CD4-positive, alpha-beta T cell treated with Interferon alpha-2 for 1 hour (primary cell): Measurements from ENCODE around the gene GABRB1.
"Not testable (repeated sequence)": the region's sequence is repeated elsewhere in the genome, so short reads cannot be mapped to it uniquely, and the experiment has no call there.

Source experiments
- DNase-seq, 2 donors: peaks; one replicate each; pipeline ENCODE4 v3.0.0-alpha.2; 2020 to 2022

Gene GABRB1

DNA sequence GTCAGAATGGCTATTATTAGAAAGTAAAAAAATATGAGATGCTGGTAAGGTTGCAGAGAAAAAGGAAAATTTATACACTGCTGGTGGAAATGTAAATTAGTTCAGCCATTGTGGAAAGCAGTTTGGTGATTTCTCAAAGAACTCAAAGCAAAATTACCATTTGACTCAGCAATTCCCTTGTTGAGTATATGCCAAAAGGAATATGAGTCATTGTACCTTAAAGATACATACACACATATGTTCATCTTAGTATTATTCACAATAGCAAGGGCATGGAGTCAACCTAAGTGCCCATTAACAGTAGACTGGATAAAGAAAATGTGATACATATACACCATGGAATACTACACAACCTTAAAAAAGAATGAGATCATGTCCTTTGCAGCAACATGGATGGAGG is 284.0 kb downstream of the GABRB1 start:
- no peak for DNase-seq

DNA sequence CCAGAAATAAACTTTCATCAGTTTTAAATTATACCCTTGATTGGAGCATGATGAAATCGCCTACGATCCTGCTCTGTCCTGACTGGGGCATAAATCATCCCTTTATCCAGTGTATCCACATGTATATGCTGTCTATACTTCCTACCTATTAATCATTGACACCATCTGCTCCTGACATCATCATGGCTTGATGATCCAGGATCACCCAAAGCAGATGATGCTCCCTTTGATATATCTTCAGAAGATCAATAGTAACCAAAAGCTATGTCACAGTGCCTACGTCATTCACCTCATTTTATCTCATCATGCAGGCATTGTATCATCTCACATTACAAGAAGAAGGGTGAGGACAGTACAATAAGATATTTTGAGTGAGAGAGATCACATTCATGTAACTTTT is 294.7 kb downstream of the GABRB1 start:
- DNase-seq, result no peak

DNA sequence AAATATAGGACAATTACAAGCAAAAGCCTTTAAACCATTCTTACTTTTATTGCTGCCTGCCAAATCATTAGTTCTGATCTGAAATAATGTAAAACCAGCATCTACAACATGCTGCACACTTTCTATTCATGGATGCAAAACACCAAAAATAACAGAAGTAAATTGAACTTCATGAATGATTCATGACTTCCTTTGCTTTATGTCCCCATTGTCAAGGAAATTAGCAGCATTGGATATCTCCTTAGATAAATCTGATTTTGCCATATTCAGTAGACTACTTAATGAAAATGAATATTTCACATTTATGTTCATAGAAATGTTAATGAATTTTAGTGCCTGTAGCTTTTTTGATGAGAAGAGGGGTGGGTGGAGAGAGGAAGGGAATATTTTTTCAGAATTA is 299.5 kb downstream of the GABRB1 start:
- DNase-seq, result no peak

DNA sequence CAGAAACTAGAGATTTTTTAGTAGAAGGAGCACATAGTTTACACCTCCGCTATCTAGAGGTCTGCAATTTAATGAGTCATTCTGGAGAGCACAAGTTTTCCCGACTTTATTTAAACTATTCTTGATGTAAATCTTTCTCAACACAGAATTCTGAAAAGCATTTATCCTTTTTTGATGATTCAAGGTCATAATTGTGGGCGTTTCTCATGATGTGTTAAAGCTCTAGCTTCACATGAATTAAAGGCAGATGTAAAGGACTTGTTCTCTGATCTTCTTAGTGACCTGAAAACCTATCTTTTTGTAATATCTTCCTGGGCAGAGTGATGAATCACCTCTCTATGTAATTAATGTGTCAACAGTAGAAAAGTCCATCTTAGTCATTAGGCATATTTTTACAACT is 303.3 kb downstream of the GABRB1 start:
- no peak for DNase-seq

DNA sequence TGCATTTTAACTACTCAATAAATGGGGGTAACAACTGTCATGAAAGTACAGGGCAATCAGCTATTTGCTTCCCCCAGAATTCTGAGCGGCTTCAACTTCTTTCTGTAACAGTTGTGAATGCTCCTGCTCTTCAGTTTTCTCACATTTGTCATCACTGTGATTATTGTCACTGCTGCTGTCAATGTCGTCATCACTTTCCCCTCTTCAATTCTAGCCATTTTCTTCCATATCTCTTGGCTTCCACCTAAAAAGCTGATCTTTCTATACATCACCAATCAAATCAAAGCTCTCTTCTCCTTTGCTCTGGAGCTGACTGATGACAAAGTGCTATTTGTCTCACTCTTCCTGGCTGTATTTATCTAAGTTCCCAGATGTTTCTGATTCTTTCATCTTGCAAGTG is 306.5 kb downstream of the GABRB1 start:
- DNase-seq, result no peak

DNA sequence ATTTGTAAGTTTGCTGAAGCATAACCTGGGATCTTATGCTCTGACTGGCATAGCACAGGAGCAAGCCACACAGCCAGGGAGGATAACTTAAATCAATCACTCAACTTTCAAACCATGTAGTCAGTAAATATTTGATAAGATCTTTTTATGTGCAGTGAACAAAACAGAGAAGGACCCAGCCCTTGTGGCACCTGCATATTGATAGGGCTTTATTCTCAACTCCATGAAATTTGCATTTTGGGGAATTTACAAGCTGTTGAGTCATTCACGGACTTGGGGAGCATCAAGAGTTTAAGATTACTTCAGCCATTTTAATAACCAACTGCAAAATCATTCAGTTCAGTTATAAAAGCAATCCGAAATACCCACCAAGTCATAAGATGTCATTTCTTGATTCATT is 309.5 kb downstream of the GABRB1 start:
- DNase-seq, result no peak

DNA sequence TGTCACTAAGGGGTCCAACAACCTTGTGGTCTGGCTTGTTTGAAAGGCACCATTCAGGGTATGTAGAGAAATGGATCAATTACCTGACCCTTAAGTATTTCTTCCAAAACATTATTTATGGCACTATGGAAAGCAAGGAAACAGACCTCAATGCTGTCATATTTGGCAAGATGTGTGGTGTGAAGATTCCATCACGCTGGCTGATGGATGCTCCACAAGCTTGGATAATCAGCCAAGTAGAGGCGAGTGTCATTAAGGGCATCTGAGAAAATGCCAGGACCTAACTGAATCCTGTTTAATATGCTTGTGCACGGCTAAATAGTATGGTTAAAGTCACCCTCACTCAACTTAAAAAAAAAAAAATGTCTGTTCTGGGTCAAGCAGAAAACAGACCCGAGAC is 311.4 kb downstream of the GABRB1 start:
- DNase-seq, result no peak

DNA sequence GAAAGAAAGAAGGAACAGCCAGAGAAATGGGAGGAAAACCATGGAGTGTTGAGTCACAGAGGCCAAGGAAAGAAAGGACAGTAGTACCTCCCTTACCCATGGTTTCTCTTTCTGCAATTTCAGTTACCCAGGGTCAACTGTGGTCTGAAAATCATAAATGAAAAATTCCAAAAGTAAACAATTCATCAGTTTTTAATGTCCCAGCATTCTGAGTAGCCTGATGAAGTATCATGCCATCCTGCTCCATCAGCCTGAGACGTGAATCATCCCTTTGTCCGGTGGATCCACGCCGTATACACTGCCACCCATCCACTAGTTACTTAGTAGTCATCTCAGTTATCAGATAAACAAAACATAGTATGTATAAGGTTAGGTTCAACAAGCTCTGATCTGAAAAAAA is 318.0 kb downstream of the GABRB1 start:
- DNase-seq, result no peak

DNA sequence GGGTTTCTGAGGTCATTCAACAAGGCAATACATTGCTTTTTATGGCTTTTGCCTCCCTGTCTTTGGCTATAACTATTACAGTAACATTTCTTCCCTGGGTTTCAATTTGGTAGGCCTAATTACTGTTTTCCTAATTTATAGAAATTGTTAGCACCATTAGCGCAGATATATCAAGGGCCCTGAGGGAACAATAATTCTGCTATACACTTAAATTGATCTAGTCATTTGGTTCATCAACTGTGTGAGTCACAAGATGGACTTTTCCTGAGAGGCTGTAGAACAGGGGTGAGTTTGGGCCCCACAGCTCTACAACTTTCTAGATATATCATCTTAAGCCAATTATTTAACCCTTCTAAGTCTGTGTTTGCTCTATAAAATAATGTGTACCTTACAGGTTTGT is 324.2 kb downstream of the GABRB1 start:
- no peak for DNase-seq

DNA sequence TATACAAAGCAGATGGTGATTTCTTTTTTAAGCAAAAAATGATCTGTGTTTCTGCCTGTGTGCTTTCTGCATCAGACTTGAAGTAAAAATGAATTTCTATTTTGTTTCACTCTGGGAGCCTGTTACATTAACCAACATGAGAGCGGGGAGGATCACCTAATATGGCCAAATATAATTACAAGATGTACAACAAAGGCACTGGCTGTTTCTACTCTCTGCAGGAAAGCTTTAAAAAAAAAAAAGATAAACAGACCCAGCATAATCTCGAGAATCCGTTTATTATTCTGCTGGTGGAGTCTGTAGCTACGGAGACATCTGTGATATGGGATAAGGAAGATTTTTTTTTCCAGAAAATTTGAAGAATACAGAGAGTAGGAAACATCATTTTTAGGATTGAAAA is 328.5 kb downstream of the GABRB1 start:
- DNase-seq, result no peak

DNA sequence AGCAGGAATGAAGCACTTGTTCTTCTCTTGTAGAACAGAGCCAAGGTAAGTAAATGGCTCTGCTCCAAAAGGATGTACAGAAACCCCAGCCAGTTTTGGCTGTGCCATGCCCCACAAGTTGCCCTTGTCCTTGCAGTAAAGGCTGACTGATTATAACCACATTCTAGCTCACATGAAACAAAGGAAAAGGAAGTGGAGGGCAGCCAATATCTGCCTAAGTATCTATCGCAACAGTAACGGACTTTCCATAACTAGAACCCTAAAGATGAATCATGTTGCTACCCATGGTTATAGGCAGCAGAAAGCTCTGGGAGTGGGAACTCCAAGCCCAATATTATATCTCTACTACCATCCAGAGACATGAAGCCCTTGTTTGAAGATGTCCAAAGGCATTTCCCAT is 336.4 kb downstream of the GABRB1 start:
- DNase-seq, result no peak

DNA sequence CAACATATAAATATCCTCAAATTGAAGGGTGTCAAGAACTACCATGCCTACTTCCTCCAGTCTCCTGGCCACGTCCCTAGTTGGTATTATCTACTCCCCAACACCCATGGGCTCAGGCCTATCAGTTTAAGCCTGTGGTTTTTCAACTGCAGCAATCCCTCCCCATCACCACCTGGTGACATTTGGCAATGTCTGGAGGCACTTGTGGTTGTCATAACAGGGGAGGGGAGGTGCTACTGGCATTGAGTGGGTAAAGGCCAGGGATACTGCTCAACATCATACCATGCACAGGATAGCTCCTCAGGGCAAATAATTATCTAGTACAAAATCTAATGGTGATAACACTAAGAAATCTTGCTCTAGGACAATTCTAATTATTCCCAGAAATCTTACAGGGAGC is 336.8 kb downstream of the GABRB1 start:
- DNase-seq, result no peak

DNA sequence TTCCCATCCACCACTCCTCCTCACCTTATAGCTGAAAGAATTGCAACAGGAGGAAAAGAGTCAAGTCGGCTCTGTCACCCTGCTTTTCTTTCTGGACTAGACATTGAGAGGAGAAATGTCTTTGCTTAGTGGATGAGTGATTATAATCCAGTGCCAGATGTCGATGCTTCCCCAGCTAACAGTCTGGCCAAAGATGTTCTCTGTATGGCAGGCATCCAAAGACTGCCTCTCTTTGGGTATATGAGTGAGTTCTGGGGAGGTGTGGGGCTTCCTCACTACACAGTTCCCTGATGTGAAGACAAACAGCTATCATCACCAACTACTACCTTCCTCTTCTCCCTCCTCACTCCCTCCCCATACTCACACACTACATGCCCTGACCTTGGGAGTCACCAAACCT is 341.2 kb downstream of the GABRB1 start:
- no peak for DNase-seq

DNA sequence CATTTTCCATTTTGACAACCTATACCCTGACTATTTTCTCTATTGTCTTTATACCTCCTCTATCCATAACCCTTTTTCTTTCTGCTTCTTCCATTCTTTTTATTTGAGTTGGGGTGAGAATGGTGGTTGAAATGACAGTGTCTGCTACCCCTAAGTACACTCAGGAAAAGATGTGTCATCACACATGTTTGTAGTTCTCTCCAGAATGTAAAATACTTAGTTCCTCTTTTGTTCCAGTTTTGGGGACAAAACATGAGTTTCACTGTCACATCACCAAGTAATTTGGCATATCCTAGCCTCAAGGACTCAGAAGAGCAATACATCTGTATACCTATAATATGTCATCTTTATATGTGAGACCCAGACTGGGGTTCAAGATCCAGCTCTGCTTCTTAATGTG is 341.8 kb downstream of the GABRB1 start:
- no peak for DNase-seq

DNA sequence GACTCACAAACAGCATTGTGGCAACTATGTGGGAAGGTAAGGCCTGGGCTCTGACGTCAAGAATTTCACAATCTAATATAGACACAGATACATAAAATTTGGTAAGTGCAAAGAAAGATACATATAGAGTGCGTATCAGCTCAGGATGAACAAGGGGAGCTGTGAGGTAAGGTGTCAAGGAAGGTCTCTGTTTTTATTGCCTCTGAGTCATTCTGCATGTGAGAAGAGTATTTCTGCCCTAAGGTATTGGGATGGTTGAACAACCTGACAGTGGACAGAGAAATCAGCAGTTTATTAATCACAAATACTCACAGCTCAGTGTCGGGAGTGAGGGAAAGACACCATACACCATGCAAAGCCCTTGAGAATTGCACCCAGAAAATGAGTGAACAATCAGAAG is 342.3 kb downstream of the GABRB1 start:
- no peak for DNase-seq

DNA sequence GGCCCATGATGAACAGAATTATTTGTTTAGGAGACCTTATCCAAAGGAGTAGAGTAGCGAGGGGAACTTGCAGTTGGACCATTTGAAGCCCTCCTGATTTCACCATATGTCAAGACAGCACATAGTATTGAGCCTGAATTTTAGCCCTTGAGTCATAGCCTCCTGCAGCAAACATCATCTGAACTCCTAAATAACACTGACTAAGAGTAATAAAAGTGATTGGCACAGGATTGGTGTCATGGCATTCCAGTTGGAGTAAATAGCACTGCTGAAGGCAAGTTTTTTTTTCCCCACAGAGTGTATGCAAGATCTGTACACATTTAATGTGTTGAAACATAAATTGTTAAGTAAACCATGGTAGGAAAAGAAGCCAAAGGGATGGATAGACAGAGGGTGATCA is 343.1 kb downstream of the GABRB1 start:
- no peak for DNase-seq

DNA sequence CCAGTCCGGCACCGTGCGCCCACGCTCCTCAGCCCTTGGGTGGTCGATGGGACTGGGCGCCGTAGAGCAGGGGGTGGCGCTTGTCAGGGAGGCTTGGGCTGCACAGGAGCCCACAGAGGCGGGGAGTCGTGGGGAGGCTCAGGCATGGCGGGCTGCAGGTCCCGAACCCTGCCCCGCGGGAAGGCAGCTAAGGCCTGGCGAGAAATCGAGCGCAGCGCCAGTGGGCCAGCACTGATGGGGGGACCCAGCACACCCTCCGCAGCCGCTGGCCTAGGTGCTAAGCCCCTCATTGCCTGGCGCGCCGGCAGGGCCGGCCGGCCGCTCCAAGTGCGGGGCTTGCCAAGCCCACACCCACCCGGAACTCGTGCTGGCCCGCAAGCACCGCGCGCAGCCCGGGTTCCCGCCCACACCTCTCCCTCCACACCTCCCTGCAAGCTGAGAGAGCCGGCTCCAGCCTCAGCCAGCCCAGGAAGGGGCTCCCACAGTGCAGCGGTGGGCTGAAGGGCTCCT is 346.7 kb downstream of the GABRB1 start:
- not testable (repeated sequence) for DNase-seq

DNA sequence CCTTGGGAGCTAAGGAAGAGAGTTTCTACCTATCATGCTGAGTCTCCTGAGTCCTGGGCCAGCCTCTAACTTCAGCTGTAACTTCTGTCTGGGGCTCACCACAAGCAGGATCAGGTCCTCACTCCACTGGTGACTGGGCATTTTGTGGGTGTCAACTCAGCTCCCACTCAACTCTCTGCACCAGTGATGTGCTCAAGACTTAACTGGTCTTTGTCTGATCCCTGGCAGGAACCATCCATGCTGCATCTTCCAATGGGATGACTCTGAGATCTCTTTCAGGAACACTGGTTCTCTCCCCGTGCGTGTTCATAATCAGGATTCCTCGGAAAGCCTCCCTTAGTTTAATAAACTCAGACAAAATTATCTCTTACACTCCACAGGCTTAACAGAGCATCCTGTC is 349.8 kb downstream of the GABRB1 start:
- DNase-seq, result no peak

DNA sequence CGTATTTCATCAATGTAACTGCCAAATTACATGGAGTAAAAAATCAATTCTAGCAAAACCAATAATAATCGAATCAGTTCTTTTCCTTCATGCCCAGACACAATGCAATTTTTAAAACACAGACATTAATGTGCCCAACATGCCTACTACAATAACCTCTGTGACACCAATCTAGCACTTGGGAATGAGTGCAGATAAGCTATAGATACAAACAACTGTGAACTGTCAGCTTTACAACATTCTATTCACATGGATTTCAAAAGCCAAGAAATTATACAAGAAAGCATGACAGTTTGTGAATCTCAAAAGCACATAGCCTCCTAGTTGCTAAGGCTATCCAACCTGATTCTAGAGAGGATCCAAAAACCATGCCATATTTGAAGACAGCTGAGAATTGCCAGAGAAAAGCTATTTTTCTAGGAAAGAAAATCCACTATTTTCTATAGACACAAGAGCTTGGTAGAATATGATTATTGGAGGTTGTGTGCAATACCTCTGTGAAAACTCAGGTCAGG is 351.5 kb downstream of the GABRB1 start:
- no peak for DNase-seq

DNA sequence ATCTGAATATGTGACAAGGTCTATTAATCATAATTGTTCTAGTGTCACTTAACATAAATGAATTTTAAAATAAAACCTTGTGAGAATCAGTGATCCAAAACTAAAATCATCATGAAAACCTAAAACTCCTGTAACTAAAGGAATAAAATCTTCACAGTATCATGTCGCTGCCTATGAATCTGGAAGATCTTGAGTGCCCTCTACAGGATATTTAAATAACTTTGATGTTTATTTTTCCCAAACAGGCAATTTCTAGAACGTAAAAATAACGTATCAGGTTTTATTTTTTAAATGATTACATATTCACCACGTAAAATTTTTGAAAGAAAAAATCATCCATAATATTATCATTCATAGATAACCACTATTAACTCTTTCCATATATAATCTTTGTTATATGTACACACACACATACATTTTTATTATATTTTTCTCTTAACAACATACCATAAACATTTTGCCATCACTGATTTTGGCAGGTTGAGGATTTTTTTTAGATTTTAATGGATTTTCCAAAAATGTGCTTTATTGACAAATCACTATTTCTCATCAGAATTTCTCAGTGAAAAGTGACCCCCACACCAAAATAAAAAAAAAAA is 352.6 kb downstream of the GABRB1 start:
- peak in 1 of 2 donors; percentile 26 for DNase-seq

DNA sequence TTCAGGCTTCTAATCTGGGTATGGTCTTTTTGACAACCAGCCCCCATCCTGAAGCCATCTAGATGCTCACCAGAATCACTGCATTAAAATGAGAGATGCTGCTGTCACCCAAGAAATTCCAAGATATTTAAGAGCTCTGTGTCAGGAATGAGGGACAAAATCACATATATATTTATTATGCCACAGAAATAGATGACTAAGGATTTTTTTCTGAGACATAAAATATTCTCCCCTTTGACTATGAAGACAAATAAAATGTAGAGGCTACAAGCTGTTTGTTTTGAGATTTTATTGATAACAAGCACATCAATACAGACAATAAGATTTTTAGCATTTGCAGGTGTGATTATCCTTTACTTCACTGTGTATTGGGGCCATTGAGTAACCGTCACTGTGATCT is 354.8 kb downstream of the GABRB1 start:
- no peak for DNase-seq

DNA sequence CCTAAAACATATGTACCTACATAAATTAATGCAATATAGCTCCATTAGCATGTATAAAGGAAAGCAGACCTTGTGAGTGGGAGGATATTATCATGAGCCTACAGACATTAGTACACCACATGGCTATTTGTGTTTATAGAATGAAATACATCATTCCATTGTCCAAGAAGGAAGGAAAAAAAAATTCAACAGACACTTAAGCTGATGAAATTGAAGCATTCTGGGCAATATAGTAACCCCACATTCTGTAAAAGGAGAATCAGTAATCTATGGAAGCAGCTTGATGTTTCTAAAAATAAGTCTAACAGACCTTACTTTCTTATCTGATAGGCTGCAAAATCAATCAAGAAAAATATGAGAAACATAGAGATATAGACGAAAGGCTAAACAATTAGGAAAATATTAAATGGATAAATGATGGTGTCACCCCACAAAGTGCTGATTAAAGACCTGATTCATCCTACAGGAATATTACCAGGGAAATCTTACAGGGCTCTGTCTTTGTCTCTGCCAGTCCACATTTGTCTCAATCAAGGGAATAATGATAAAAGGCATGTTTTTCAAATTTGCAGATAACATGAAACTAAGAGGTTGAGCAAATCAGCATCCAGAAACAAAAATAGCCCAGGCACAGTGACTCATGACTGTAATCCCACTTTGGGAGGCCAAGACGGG is 355.3 kb downstream of the GABRB1 start:
- no peak for DNase-seq

DNA sequence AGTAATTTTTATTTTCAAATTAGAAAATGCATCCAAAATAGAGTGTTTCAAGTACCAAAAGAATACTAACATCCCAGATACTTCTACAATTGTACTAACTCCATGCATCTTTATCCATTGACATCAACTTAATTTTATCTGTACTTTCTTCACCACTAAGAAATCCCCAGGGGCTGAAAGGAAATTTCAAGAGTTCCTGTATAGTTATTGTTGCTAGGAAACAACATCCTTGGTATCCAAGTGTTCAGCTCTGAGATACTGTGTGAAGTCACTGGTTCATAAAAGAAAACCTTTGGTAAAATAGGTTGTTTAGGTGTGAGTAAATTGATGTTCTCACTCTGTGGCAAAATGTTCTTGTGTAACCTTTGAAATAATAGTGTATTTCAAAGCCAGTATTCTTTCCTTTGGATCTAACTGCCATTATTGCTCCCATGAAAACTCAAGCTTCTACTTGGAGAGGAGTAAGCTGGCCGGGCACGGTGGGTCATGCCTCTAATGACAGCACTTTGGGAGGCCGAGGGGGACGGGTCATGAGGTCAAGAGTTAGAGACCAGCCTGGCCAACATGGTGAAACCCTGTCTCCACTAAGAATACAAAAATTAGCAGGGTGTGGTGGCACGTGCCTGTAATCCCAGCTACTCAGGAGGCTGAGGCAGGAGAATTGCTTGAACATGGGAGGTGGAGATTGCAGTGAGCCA is 359.2 kb downstream of the GABRB1 start:
- no peak for DNase-seq

DNA sequence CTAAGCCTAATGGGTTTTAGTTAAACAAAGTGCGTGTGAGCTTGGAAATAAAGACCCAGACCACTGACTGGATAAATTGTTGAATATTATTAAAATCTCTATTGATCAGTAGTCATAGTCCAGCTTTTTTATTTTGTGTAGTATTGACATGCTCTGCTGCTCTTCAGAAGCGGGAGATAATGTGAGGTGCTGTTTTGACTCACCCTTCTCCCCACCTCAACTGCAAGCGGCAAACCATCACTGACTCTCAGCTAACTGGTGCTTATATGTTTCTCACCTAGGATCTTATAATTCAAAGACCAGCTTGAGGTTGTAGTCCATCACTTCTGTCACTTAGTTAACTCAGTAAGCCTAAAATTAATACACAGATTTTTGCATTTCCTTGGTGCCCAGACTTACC is 359.9 kb downstream of the GABRB1 start:
- no peak for DNase-seq
